PC-9 (cell line): Measurements from ENCODE around the gene TF. TPM values are rescaled to one million over a fixed set of nuclear protein-coding genes. Genes with fewer than 3 reads are reported as not detected.
"Not testable (repeated sequence)": the region's sequence is repeated elsewhere in the genome, so short reads cannot be mapped to it uniquely, and the experiment has no call there.

Experiments used
- BruUV-seq: library from RNA; stranded (reverse); fragments of 400-500 nt; replicated peaks from 2 replicates; lab custom pipeline; 2021; lab: Mats Ljungman, UMichigan
- CTCF ChIA-PET: fragments of 300-600 bp; sonication (Branson Sonifier 250); formaldehyde crosslinking; loops from one replicate; lab custom pipeline; 2022; ENCODE audit warnings: antibody characterized with exemption; lab: Charles Lee
- POLR2A ChIA-PET: fragments of 300-600 bp; sonication (Branson Sonifier 250); formaldehyde crosslinking; loops from one replicate; lab custom pipeline; 2022; ENCODE audit warnings: antibody characterized with exemption; ENCODE audit not compliant: unreplicated experiment; lab: Charles Lee
- DNase-seq, 2 experiments: peaks; one replicate each; pipeline versions ENCODE4 v3.0.0 to v3.0.0-alpha.2; 2015 to 2022; ENCODE audit warnings: mixed read lengths in 1 of 2
- H2AFZ ChIP-seq: fragments of 200-600 bp; sonication (generic); 2 replicates; pipeline ENCODE4 v1.8.1; 2017; ENCODE audit warnings: antibody characterized with exemption
- H3F3A ChIP-seq: fragments of 200-600 bp; sonication (generic); 2 replicates; pipeline ENCODE4 v1.8.1; 2017; ENCODE audit warnings: antibody characterized with exemption, mild to moderate bottlenecking, low read depth; ENCODE audit not compliant: insufficient read depth
- H3K27ac ChIP-seq: fragments of 200-600 bp; sonication (generic); 2 replicates; pipeline ENCODE4 v1.6.1; 2016; ENCODE audit warnings: mixed run types
- H3K27me3 ChIP-seq: fragments of 200-600 bp; sonication (generic); 2 replicates; pipeline ENCODE4 v1.6.1; 2016; ENCODE audit warnings: low read depth, mixed run types; ENCODE audit not compliant: insufficient read depth
- H3K36me3 ChIP-seq: fragments of 200-600 bp; sonication (generic); 2 replicates; pipeline ENCODE4 v1.6.1; 2016; ENCODE audit warnings: low read depth, mixed run types
- H3K4me1 ChIP-seq: fragments of 200-600 bp; sonication (generic); replicated peaks from 2 replicates; pipeline ENCODE4 v1.6.1; 2016; ENCODE audit warnings: mixed run types; ENCODE audit not compliant: insufficient read depth
- H3K4me2 ChIP-seq: fragments of 200-600 bp; sonication (generic); 2 replicates; pipeline ENCODE4 v1.6.1; 2017; ENCODE audit warnings: mixed run types
- H3K4me3 ChIP-seq: fragments of 200-600 bp; sonication (generic); 2 replicates; pipeline ENCODE4 v1.6.1; 2016; ENCODE audit warnings: mixed run types
- H3K79me2 ChIP-seq: fragments of 200-600 bp; sonication (generic); 2 replicates; pipeline ENCODE4 v1.6.1; 2017; ENCODE audit warnings: low read depth, mixed run types
- H3K9me2 ChIP-seq: fragments of 200-600 bp; sonication (generic); 2 replicates; pipeline ENCODE4 v1.8.1; 2017; ENCODE audit warnings: mild to moderate bottlenecking; ENCODE audit not compliant: insufficient read depth
- H3K9me3 ChIP-seq: fragments of 200-600 bp; sonication (generic); 2 replicates; pipeline ENCODE4 v1.8.1; 2016; ENCODE audit warnings: low read depth; ENCODE audit not compliant: insufficient read depth
- H4K20me1 ChIP-seq: fragments of 200-600 bp; sonication (generic); 2 replicates; pipeline ENCODE4 v1.8.1; 2017; ENCODE audit not compliant: insufficient read depth
- EZH2 ChIP-seq: fragments of 200-600 bp; sonication (generic); IDR thresholded peaks from 2 replicates; pipeline ENCODE4 v1.8.0; 2017; ENCODE audit warnings: antibody characterized with exemption, low read depth
- intact Hi-C: fragments of 100-400 bp; cut with micrococcal nuclease; formaldehyde crosslinking; loops from one replicate; pipeline ENCODE4 v1.10.0; 2022; ENCODE audit not compliant: unreplicated experiment
- total RNA-seq: library from RNA; stranded (reverse); gene quantifications from 2 replicates; pipeline ENCODE4 v1.2.3, GENCODE V29; 2021
- TF ChIP-seq, protein P1 (sequence below): fragments of 200-600 bp; sonication (generic); conservative IDR thresholded peaks from 2 replicates; pipeline ENCODE4 v1.6.1; 2017; ENCODE audit warnings: mixed run types, antibody characterized with exemption, mild to moderate bottlenecking, moderate library complexity

Gene TF
- total RNA-seq, 1 experiment from 2014 or later: 0.24 TPM

DNA sequence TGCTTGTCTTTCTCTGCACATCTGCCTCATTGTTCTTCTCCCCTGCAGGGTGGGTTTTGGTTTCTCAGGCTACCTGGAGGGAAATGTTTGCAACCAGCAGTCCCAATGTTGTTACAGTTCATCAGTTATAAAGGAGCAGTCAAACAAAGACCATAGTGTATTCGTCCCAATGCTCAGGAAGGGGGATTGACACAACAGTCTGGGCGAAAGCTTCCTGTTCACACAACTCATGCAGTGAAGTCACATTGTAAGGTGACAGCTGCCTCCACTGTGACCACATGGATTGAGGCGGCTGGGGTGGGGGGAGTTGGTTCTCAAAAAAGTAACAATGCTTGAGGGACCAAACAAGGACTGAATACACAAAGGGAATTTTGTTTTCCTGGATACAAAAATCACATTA, 28.8 kb upstream of the TF start:
- Histone ChIP-seq H3K36me3 (no peaks in the 10 kb centered on the region), H4K20me1 (no peaks in the 10 kb centered on the region), H3K79me2 (no peaks in the 10 kb centered on the region), H2AFZ (no peak overlapping the region), H3K4me1 (no peaks in the 10 kb centered on the region), H3K4me3 (no peak overlapping the region), H3F3A (no peaks in the 10 kb centered on the region), H3K27ac (no peak overlapping the region), H3K4me2 (no peak overlapping the region), H3K9me3 (no peaks in the 10 kb centered on the region; the same call in none of the 2 replicates), H3K9me2 (no peaks in the 10 kb centered on the region), H3K27me3 (peaks cover 66% of the 10 kb centered on the region)
- no peak for DNase-seq
- TF ChIP-seq, protein P1, sequence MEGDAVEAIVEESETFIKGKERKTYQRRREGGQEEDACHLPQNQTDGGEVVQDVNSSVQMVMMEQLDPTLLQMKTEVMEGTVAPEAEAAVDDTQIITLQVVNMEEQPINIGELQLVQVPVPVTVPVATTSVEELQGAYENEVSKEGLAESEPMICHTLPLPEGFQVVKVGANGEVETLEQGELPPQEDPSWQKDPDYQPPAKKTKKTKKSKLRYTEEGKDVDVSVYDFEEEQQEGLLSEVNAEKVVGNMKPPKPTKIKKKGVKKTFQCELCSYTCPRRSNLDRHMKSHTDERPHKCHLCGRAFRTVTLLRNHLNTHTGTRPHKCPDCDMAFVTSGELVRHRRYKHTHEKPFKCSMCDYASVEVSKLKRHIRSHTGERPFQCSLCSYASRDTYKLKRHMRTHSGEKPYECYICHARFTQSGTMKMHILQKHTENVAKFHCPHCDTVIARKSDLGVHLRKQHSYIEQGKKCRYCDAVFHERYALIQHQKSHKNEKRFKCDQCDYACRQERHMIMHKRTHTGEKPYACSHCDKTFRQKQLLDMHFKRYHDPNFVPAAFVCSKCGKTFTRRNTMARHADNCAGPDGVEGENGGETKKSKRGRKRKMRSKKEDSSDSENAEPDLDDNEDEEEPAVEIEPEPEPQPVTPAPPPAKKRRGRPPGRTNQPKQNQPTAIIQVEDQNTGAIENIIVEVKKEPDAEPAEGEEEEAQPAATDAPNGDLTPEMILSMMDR: no peak
- intact Hi-C loops: no loop called here
- POLR2A ChIA-PET: no interaction called here
- CTCF ChIA-PET: no interaction called here
- no TSS peak for BruUV-seq

DNA sequence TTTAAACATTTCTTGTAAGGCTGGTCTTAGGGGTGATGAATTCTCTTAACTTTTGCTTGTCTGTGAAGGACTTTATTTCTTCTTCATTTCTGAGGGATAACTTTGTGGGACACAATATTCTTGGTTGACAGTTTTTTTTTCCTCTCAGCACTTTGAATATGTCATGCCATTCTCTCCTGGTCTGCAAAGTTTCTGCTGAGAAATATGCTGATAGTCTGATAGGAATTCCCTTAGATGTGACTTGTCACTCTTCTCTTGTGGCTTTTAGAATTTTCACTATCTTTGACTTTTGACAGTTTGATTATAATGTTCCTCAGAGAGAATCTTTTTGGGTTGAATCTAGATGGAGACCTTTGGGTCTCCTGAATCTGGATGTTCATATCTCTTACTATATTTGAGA, 23.3 kb upstream of the TF start:
- CTCF ChIA-PET: interaction anchor here (0.5 kb wide), 1 partner anchor 337 kb away, joined by 3 read pairs; no protein-coding TSS in a partner anchor
- Histone ChIP-seq H3F3A (no peaks in the 10 kb centered on the region), H3K27me3 (peaks cover 25% of the 10 kb centered on the region), H3K27ac (no peak overlapping the region), H3K4me2 (no peak overlapping the region), H2AFZ (no peak overlapping the region), H3K79me2 (no peaks in the 10 kb centered on the region), H3K4me1 (no peaks in the 10 kb centered on the region), H3K4me3 (no peak overlapping the region), H3K36me3 (no peaks in the 10 kb centered on the region), H3K9me2 (no peaks in the 10 kb centered on the region), H4K20me1 (no peaks in the 10 kb centered on the region), H3K9me3 (peaks cover 2% of the 10 kb centered on the region)
- BruUV-seq: no TSS peak
- intact Hi-C loops: no loop called here
- no peak for TF ChIP-seq EZH2
- TF ChIP-seq, protein P1: no peak
- POLR2A ChIA-PET: no interaction called here
- no peak for DNase-seq

DNA sequence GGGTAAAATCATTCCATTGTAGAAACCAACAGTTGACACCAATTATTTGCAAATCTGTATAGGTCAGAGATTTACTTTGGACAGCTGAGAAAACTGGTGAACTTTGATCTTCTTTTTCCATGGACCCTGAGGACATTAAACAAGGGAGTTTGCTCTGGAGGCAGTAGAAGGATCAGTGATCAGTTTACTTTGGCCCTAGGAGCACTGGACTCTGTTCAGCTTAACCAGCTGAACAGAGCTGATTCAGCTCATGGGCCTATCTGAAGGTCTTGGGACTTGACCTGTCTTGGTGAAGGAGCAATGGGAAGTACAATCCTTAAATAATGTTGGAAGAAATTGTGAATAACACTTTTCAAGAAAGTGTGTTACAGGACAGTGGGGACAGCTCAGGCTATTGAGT, 15.2 kb upstream of the TF start:
- DNase-seq: no peak
- Histone ChIP-seq H3K27me3 (peaks cover 18% of the 10 kb centered on the region), H3F3A (no peaks in the 10 kb centered on the region), H3K4me3 (no peak overlapping the region), H2AFZ (no peak overlapping the region), H3K36me3 (no peaks in the 10 kb centered on the region), H4K20me1 (no peaks in the 10 kb centered on the region), H3K9me2 (no peaks in the 10 kb centered on the region), H3K79me2 (no peaks in the 10 kb centered on the region), H3K4me2 (no peak overlapping the region), H3K27ac (no peak overlapping the region), H3K4me1 (no peaks in the 10 kb centered on the region), H3K9me3 (no peaks in the 10 kb centered on the region; the same call in 1 of the 2 replicates)
- no TSS peak for BruUV-seq
- CTCF ChIA-PET: no interaction called here
- POLR2A ChIA-PET: no interaction called here
- no peak for TF ChIP-seq EZH2
- TF ChIP-seq, protein P1: no peak
- intact Hi-C loops: no loop called here

DNA sequence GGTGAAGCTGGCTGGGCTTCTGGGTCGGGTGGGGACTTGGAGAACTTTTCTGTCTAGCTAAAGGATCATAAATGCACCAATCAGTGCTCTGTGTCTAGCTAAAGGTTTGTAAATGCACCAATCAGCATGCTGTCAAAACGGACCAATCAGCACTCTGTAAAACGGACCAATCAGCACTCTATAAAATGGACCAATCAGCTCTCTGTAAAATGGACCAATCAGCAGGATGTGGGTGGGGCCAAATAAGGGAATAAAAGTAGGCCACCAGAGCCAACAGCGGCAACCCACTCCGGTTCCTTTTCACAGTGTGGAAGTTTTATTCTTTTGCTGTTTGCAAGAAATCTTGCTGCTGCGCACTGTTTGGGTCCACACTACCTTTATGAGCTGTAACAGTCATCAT, 14.0 kb upstream of the TF start:
- BruUV-seq, H3K4me2 ChIP-seq, H3K4me3 ChIP-seq, H3F3A ChIP-seq, H3K9me2 ChIP-seq, H3K36me3 ChIP-seq, DNase-seq, intact Hi-C loops, H3K27ac ChIP-seq, H3K4me1 ChIP-seq, H3K79me2 ChIP-seq, H2AFZ ChIP-seq, H3K9me3 ChIP-seq, H4K20me1 ChIP-seq, CTCF ChIA-PET: not testable (repeated sequence)
- H3K27me3 ChIP-seq: peaks cover 25% of the 10 kb centered on the region
- POLR2A ChIA-PET: interaction anchor here (0.6 kb wide), 1 partner anchor 209 kb away, joined by 4 read pairs; no protein-coding TSS in a partner anchor
